IgD-negative memory B cell (primary cell): Measurements from ENCODE around the gene XXYLT1. TPM values are rescaled to one million over a fixed set of nuclear protein-coding genes. Genes with fewer than 3 reads are reported as not detected.

ENCODE experiments used
- H3K27ac Mint-ChIP-seq, 3 donors: one replicate each; pipeline ENCODE4 v1.8.0; 2020 to 2022; ENCODE audit warnings: mild to moderate bottlenecking in 3 of 3, mixed read lengths in 3 of 3, moderate library complexity in 1 of 3
- H3K27me3 Mint-ChIP-seq: one replicate; pipeline ENCODE4 v1.8.0; 2021; ENCODE audit warnings: mixed read lengths
- H3K36me3 Mint-ChIP-seq: one replicate; pipeline ENCODE4 v1.8.0; 2020; ENCODE audit warnings: mild to moderate bottlenecking, mixed read lengths
- H3K4me1 Mint-ChIP-seq, 3 donors: one replicate each; pipeline ENCODE4 v1.8.0; 2020 to 2022; ENCODE audit warnings: mixed read lengths in 3 of 3, mild to moderate bottlenecking in 1 of 3
- H3K4me3 Mint-ChIP-seq, 4 donors: one replicate each; pipeline ENCODE4 v1.8.0; 2020 to 2022; ENCODE audit warnings: mild to moderate bottlenecking in 4 of 4, mixed read lengths in 4 of 4, moderate library complexity in 3 of 4
- H3K9me3 Mint-ChIP-seq, 3 donors: one replicate each; pipeline ENCODE4 v1.8.0; 2020 to 2021; ENCODE audit warnings: mixed read lengths in 3 of 3, mild to moderate bottlenecking in 1 of 3
- polyA plus RNA-seq: library from polyadenylated mRNA; unstranded; fragments of 300-500 nt; fragmentation: Illumina TruSeq; gene quantifications from one replicate; pipeline ENCODE4 v1.2.3, GENCODE V29; 2021

XXYLT1 gene
- polyA plus RNA-seq, 1 donor from 2014 or later, result 5.2 TPM

GRCh38 chr3:195137638-195138588 is 133.0 kb downstream of the XXYLT1 start:
- Mint-ChIP-seq H3K27ac (peak overlapping the region in 1 of 3 donors; percentile 39), H3K9me3 (peaks cover 4 to 11% (median 9%) of the 10 kb centered on the region in 3 donors), H3K4me3 (peak overlapping the region in 1 of 4 donors; percentile 41), H3K36me3 (peaks cover 4% of the 10 kb centered on the region), H3K27me3 (no peaks in the 10 kb centered on the region), H3K4me1 (peaks cover 0 to 11% (median 11%) of the 10 kb centered on the region in 3 donors)

- no peaks in the 10 kb centered on the region for H3K27me3 Mint-ChIP-seq
- no peak overlapping the region for H3K4me3 Mint-ChIP-seq
- H3K9me3 Mint-ChIP-seq, result peaks cover 2 to 7% (median 6%) of the 10 kb centered on the region in 3 donors
- H3K27ac Mint-ChIP-seq, result no peak overlapping the region
- H3K4me1 Mint-ChIP-seq, result peaks cover 0 to 12% (median 12%) of the 10 kb centered on the region in 3 donors
- H3K36me3 Mint-ChIP-seq, result peaks cover 4% of the 10 kb centered on the region
These were observed 135.0 kb downstream of the XXYLT1 start for GRCh38 chr3:195135917-195136316.

DNA sequence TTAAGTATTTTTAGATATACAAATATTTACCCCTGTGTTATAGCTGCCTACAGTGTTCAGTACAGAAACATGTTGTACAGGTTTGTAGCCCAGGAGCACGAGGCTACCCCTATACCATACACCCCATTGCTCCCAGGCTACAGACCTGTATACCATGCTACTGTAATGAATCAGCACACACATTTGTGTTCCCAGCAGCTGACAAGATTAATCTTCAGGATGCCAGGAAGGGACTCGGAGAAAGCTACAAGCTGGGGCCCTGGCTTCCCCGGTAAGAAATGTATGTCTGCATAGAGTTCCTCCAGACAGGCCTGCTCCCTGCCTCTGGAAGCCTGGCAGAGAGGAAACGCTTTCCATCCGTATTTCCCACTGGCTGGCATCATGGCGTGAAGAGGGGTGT is 136.5 kb downstream of the XXYLT1 start:
- Mint-ChIP-seq H3K27me3 (no peaks in the 10 kb centered on the region), H3K4me1 (peaks cover 4 to 24% (median 19%) of the 10 kb centered on the region in 3 donors), H3K4me3 (no peak overlapping the region), H3K36me3 (no peaks in the 10 kb centered on the region), H3K9me3 (no peaks in the 10 kb centered on the region), H3K27ac (peak overlapping the region in 2 of 3 donors; percentile 71 to 98)

GRCh38 chr3:195133462-195133861 is 137.5 kb downstream of the XXYLT1 start:
- Mint-ChIP-seq H3K36me3 (no peaks in the 10 kb centered on the region), H3K4me1 (peaks cover 10 to 30% (median 22%) of the 10 kb centered on the region in 3 donors), H3K4me3 (peak overlapping the region in 1 of 4 donors; percentile 5), H3K27ac (peak overlapping the region in 2 of 3 donors; percentile 9 to 69), H3K27me3 (no peaks in the 10 kb centered on the region), H3K9me3 (no peaks in the 10 kb centered on the region)

GRCh38 chr3:195133013-195133412 is 137.9 kb downstream of the XXYLT1 start:
- H3K9me3 Mint-ChIP-seq, result no peaks in the 10 kb centered on the region
- no peaks in the 10 kb centered on the region for H3K36me3 Mint-ChIP-seq
- no peaks in the 10 kb centered on the region for H3K27me3 Mint-ChIP-seq
- peak overlapping the region; percentile 9 to 86 (median 69) for H3K27ac Mint-ChIP-seq
- H3K4me1 Mint-ChIP-seq, result peaks cover 15 to 34% (median 27%) of the 10 kb centered on the region in 3 donors
- H3K4me3 Mint-ChIP-seq, result peak overlapping the region in 1 of 4 donors; percentile 61

DNA sequence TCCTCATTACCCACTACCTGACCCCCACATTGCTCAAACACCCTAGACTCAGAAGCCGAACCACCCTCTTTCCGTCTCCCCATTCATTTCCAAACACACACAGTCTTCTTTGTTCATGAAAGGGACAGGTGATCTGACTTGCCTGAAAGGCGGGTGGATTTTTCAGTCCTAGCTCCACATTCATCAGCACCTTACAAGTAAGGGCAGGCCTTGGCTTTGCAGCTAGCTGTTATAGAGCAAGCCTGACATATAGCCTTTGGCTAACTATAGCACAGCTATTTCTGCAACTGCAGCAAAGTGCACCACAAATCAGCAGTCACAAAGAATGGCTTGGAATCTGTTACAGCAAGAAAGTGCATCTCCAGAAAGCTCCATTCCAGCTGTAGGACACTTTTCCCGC is 139.8 kb downstream of the XXYLT1 start:
- H3K36me3 Mint-ChIP-seq, result no peaks in the 10 kb centered on the region
- no peaks in the 10 kb centered on the region for H3K27me3 Mint-ChIP-seq
- no peaks in the 10 kb centered on the region for H3K9me3 Mint-ChIP-seq
- H3K4me1 Mint-ChIP-seq, result peaks cover 20 to 48% (median 44%) of the 10 kb centered on the region in 3 donors
- peak overlapping the region in 1 of 3 donors; percentile 94 for H3K27ac Mint-ChIP-seq
- H3K4me3 Mint-ChIP-seq, result peak overlapping the region in 1 of 4 donors; percentile 7

DNA sequence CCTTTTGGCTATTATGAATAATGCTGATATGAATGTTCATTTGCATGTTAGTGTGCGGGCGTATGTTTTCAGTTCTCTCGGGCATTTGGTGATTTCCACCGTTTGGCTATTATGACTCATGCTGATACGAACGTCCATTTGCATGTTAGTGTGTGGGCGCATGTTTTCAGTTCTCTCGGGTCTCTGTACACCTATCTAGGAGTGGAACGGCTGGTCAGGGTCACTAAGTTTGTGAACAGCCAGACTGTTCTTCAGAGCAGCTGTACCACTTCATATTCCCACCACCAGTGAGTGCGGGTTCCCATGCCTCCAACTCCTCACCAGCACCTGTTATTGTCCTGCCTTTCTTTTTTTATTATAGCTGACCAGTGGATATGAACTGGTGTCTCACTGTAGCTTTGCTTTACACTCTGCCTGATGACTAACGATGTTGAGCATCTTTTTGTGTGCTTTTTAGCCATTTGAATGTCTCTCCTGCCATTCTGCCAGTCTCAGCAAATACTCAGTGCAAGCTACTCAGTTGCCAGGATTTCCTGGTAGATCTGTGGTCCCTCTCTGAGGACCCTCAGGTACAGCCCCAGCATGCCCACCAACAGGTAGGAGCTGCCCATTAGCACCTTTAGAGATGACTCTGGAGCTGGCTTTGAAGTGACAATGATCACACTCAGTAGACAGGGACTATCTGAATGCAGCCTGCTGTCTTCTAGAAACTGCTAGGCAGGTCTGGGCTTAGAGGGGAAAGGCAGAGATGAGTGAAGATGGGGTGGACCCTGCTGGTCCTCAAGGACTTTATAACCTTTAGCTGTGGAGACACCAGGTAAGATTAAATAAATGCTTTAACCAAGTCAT is 141.1 kb downstream of the XXYLT1 start:
- Mint-ChIP-seq H3K27ac (peak overlapping the region; percentile 54 to 91 (median 86)), H3K9me3 (no peaks in the 10 kb centered on the region), H3K27me3 (peaks cover 1% of the 10 kb centered on the region), H3K4me3 (peak overlapping the region; percentile 64 to 90 (median 81)), H3K4me1 (peaks cover 20 to 53% (median 47%) of the 10 kb centered on the region in 3 donors), H3K36me3 (no peaks in the 10 kb centered on the region)

- H3K9me3 Mint-ChIP-seq, result no peaks in the 10 kb centered on the region
- peaks cover 20 to 53% (median 47%) of the 10 kb centered on the region in 3 donors for H3K4me1 Mint-ChIP-seq
- H3K36me3 Mint-ChIP-seq, result no peaks in the 10 kb centered on the region
- peaks cover 1% of the 10 kb centered on the region for H3K27me3 Mint-ChIP-seq
- peak overlapping the region; percentile 64 to 90 (median 81) for H3K4me3 Mint-ChIP-seq
- peak overlapping the region; percentile 54 to 91 (median 86) for H3K27ac Mint-ChIP-seq
These were observed 141.8 kb downstream of the XXYLT1 start for GRCh38 chr3:195129072-195129643.

DNA sequence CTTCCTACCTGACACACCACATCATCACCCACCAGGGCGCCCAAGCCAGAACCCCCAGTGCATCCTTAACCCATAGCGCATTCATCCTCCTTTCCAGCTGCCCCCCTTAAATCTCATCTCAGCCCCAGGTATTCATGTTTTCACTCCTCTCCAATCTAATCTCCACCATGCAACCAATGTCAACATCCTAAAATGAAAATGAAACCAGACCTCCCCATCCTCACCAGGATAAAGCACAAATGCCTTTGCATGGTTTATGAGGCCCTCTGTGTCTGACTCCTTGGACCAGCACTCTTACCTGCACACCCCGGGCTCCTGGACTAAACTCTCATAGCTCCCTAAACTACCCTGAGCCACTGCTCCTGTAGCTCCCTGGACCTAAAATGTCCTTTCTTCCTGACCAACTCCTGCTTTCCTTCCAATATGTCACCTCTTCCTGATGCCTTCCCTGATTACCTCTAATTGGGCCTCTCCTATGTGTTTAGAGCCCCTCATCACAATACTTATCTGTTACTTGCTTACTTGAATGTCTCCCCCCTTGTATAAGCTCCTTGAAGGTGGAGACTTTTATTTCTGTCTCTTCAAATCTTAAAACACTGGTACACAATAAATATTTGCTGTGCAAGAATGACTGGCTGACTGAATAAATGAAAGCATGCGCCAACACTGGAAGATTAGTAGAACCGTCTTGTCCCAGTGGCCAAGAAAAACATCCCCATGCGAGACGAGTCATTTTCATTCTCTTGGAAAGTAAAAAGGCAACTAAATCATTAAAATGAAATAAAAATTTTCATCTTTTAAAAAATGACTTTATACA is 142.5 kb downstream of the XXYLT1 start:
- Mint-ChIP-seq H3K4me1 (peaks cover 20 to 51% (median 46%) of the 10 kb centered on the region in 3 donors), H3K36me3 (no peaks in the 10 kb centered on the region), H3K27ac (peak overlapping the region; percentile 19 to 89 (median 86)), H3K9me3 (no peaks in the 10 kb centered on the region), H3K27me3 (peaks cover 1% of the 10 kb centered on the region), H3K4me3 (peak overlapping the region; percentile 13 to 90 (median 56))

DNA sequence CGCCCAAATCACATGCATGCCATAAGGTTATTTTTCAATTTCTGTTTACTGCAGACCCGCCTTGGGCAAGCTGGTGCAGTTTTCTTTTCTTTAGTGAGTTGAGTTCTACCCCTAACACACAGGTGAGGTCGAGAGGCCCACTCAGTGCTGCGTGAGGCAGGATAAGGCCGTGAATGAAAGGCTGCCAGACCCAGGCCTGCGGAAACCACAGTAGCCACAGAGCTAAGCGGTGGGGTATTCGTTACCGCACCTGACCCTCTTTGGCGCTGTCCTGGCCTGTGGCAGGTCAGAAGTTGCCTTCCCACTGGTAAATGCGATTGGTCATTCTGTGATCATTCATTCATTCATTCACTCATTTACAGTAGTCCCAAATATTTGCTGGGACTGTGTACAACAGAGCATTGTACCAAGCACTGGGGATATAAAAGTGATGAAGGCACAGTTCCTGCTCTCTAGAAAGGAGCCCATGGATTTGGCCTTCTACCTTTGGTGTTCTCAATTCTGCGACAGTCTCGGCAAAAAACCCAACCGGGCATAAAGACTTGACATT is 144.8 kb downstream of the XXYLT1 start:
- no peak overlapping the region for H3K27ac Mint-ChIP-seq
- peaks cover 20 to 46% (median 44%) of the 10 kb centered on the region in 3 donors for H3K4me1 Mint-ChIP-seq

DNA sequence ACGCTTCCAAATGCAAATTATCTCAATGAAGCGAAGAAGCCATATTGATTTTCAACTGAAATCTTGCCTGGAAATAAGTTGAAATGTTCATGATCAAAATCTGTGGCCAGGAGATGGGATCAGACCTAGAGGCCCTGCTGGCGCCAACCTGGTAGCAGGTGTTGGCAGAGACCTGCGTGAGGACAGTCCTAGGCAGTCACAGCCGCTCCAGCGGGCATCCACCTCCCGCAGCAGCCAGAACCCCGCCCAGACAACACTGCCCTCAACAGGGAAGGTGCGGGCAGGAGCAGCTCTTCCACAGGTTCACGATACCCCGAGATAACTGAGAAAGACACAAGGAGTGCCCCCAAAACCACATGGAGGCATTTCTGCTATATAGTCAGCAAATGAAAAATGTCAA is 145.3 kb downstream of the XXYLT1 start:
- Mint-ChIP-seq H3K9me3 (no peaks in the 10 kb centered on the region), H3K4me3 (peak overlapping the region in 1 of 4 donors; percentile 74), H3K27me3 (peaks cover 1% of the 10 kb centered on the region), H3K36me3 (no peaks in the 10 kb centered on the region), H3K27ac (no peak overlapping the region), H3K4me1 (peaks cover 20 to 46% (median 44%) of the 10 kb centered on the region in 3 donors)

More for the DNA sequence above, 144.8 kb downstream of the XXYLT1 start:
- no peaks in the 10 kb centered on the region for H3K9me3 Mint-ChIP-seq
- peak overlapping the region in 1 of 4 donors; percentile 74 for H3K4me3 Mint-ChIP-seq
- H3K36me3 Mint-ChIP-seq, result no peaks in the 10 kb centered on the region
- peaks cover 1% of the 10 kb centered on the region for H3K27me3 Mint-ChIP-seq

DNA sequence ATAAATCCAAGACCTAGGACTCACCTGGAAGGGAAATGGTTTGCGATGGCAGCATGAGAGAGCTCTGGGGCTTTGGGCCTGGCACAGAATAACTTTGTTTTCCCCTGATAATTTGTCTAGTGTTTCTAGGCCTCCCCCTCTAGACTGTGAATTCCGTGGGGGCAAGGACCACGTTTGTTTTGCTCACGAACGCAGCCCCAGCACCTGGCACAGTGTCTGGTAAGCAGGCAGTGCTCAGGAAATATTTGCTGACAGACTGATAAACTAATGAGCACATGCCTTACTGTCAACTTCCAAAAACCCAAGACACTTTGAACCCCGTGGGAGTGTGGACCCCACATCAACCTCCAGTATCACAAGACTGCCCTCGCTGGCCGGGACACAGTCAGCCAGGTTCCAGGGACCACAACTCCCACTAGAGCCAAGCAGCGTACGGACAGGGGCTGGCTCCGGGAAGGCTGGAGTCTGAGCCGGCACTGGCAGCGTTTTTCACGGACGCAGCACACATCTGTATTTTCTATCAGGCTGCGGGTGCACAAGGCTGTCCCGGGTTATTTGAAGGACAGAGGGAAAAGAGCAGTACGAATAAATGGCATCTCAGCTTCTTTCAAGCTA is 146.5 kb downstream of the XXYLT1 start:
- Mint-ChIP-seq H3K9me3 (no peaks in the 10 kb centered on the region), H3K4me1 (peaks cover 17 to 37% (median 35%) of the 10 kb centered on the region in 3 donors), H3K27ac (no peak overlapping the region), H3K36me3 (no peaks in the 10 kb centered on the region), H3K4me3 (peak overlapping the region in 1 of 4 donors; percentile 22), H3K27me3 (peaks cover 1% of the 10 kb centered on the region)

GRCh38 chr3:195123281-195123691 is 147.7 kb downstream of the XXYLT1 start:
- Mint-ChIP-seq H3K27ac (no peak overlapping the region), H3K9me3 (no peaks in the 10 kb centered on the region), H3K4me3 (no peak overlapping the region), H3K27me3 (peaks cover 1% of the 10 kb centered on the region), H3K4me1 (peaks cover 9 to 26% (median 24%) of the 10 kb centered on the region in 3 donors), H3K36me3 (no peaks in the 10 kb centered on the region)
